VCaP (cell line): ENCODE measurements around the gene PTPN20.

Source experiments
- H3K27ac ChIP-seq: fragments of 450-650 bp; 2 replicates; pipeline ENCODE4 v1.5.1; 2017
- CTCF ChIP-seq: fragments of 450-650 bp; conservative IDR thresholded peaks from 2 replicates; pipeline ENCODE4 v1.5.1; 2017; ENCODE audit warnings: mild to moderate bottlenecking, moderate library complexity

Gene PTPN20

GRCh38 chr10:47035819-47036337 lies 124.7 kb downstream of the PTPN20 start:
- no peak for TF ChIP-seq CTCF
- no peak overlapping the region for H3K27ac ChIP-seq

- H3K27ac ChIP-seq = no peak overlapping the region
- no peak for TF ChIP-seq CTCF
Observed at GRCh38 chr10:47036771-47037170, 125.5 kb downstream of the PTPN20 start.

DNA sequence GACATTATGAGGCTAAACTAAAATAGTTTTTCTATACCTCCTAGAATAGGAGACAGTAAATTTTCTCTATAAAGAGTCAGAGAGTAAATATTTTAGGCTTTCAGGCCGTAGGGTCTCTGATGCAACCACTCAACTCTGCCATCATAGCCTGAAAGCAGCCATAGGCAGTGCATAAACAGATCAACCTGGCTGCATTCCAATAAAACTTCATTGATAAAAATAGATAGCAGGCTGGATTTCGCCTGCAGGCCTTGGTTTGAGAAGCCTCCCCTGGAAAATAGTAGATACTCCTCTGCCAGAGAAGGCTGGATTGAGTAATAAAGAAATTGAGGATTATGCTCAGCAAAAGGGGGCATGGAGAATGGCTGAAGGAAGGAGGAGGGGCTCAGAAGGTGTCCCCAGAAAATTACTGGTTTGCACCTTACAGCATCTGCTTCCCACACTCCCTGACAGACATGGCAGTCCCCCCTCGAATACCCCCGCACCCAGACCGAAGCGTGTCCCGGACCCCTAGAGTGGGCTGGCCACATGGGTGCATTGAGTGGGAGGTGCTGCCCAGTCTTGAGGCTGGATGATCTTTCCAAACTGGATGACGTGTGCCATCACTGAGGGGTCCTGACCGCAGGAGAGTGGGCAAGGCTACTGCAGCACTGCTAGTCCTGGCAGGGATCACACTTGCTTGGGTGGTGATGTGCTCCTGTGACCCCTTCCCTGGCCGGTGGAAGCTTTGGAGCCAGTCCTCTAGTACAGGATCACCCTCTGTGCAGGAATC lies 126.6 kb downstream of the PTPN20 start:
- no peak for TF ChIP-seq CTCF
- H3K27ac ChIP-seq = no peak overlapping the region

- TF ChIP-seq CTCF = no peak
- H3K27ac ChIP-seq = no peak overlapping the region
Observed at GRCh38 chr10:47038881-47039561, 127.8 kb downstream of the PTPN20 start.

GRCh38 chr10:47039562-47039913 lies 128.3 kb downstream of the PTPN20 start:
- H3K27ac ChIP-seq = no peak overlapping the region
- TF ChIP-seq CTCF = no peak

GRCh38 chr10:47040041-47040491 lies 128.8 kb downstream of the PTPN20 start:
- no peak for TF ChIP-seq CTCF
- H3K27ac ChIP-seq = no peak overlapping the region

GRCh38 chr10:47040681-47041080 lies 129.5 kb downstream of the PTPN20 start:
- no peak overlapping the region for H3K27ac ChIP-seq
- no peak for TF ChIP-seq CTCF
